Erythroblast (primary cell): ENCODE data around the gene RANBP17.
"Not testable (repeated sequence)": the region's sequence is repeated elsewhere in the genome, so short reads cannot be mapped to it uniquely, and the experiment has no call there.

Experiments used
- DNase-seq, 2 experiments: peaks; one replicate each; lab custom pipeline; 2025; lab: John Stamatoyannopoulos, UW
- GATA1 ChIP-seq: IDR thresholded peaks from 2 replicates; pipeline ENCODE4 v1.6.1; 2011; ENCODE audit warnings: low read depth, mild to moderate bottlenecking, control low read depth, low read length, moderate library complexity
- POLR2A ChIP-seq: IDR thresholded peaks from 2 replicates; pipeline ENCODE4 v1.6.1; 2011; ENCODE audit warnings: mild to moderate bottlenecking, low read length

RANBP17 gene

GRCh38 chr5:170892196-170892595, 30.4 kb downstream of the RANBP17 start:
- TF ChIP-seq GATA1 (no peak), POLR2A (no peak)

DNA sequence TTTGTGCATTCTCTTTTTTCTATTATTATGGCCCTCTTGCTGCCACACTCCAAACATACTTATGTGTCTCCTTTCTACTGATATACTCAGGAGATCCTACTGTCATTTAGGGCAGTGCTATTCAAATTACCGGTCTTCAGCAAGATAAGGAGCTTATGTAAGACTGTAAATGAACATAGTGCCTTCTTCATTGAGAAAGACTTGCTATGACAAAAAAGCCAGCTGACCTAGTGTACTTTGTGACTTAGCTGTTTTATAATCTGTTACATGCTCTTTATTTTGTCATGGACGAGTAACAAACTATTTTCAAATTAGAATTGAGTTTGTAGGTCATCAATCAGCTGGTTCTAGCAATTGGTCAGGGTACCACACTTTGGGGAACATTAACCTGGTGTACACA, 32.8 kb downstream of the RANBP17 start:
- DNase-seq, result no peak
- TF ChIP-seq POLR2A (no peak), GATA1 (no peak)

More at GRCh38 chr5:170892196-170892595, 30.4 kb downstream of the RANBP17 start:
- no peak for DNase-seq

GRCh38 chr5:170896779-170897178, 35.0 kb downstream of the RANBP17 start:
- no peak for TF ChIP-seq POLR2A
- TF ChIP-seq GATA1, result no peak
- DNase-seq, result peak; percentile 6 to 13

GRCh38 chr5:170903075-170903474, 41.3 kb downstream of the RANBP17 start:
- no peak for DNase-seq
- TF ChIP-seq POLR2A (no peak), GATA1 (no peak)

DNA sequence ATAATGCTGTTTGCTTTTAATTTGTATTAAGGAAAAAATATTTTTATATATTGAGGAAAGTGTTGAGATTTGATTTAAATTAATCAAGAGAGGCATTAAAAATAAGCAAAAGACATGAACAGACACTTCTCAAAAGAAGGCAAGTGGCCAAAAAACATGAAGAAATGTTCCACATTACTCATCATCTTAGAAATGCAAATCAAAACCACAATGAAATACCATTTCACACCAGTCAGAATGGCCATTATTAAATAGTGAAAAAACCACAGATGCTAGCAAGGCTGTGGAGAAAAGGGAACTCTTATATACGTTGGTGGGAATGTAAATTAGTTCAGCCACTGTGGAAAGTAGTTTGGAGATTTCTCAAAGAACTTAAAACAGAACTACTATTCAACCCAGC, 45.9 kb downstream of the RANBP17 start:
- TF ChIP-seq GATA1, result no peak
- TF ChIP-seq POLR2A, result no peak
- no peak for DNase-seq

DNA sequence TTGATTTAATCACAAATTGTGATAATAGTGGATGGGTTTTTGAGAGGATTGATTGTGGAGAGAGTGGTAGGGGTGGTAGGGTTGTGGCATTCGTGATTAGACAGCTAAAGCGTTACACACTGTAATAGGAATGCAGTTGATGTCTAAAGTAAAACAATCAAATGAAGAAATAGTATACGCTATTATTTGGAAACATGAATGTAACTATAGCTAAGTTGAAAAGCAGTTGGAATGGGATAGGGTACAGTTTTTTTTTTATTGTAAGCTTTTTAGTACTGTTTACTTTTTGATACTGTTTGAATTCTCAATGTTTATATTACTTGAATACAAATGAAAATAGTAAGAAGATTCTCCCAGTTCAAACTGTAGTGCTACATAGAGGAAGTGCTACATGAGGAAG, 51.8 kb downstream of the RANBP17 start:
- DNase-seq, result no peak
- TF ChIP-seq GATA1 (no peak), POLR2A (no peak)

- DNase-seq, result no peak
- no peak for TF ChIP-seq GATA1
- TF ChIP-seq POLR2A, result no peak
Observed at GRCh38 chr5:170917113-170917512, 55.3 kb downstream of the RANBP17 start.

DNA sequence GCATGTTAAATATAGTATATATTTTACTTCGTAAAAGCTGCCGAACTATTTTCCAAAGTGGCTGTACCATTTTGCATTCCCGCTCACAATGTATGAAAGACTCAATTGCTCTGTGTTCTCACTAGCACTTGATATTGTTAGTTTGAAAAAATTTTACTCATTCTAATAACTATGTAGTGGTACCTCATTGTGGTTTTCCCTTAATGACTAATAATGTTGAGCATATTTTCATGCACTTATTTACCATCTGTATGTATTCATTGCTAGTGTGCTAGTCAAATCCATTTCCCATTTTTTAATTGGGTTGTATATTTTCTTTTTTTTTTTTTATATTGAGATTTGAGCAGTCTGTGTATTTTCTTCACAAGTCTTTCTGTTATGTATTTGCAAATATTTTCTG, 58.4 kb downstream of the RANBP17 start:
- DNase-seq, result no peak
- TF ChIP-seq POLR2A, result no peak
- no peak for TF ChIP-seq GATA1

DNA sequence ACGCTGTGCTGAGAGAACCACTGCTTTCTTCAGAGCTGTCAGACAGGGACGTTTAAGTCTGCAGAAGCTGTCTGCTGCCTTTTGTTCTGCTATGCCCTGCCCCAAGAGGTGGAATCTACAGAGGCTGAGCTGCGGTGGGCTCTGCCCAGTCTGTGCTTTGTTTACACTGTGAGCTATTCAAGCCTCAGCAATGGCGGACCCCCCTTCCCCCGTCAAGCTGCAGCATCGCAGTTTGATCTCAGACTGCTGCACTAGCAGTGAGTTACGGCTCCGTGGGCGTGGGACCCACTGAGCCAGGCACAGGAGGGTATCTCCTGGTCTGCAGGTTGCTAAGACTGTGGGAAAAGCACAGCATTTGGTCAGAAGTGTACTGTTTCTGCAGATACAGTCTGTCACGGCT, 60.5 kb downstream of the RANBP17 start:
- DNase-seq, result not testable (repeated sequence)

GRCh38 chr5:170923910-170924620, 62.2 kb downstream of the RANBP17 start:
- TF ChIP-seq POLR2A (no peak), GATA1 (no peak)
- no peak for DNase-seq

DNA sequence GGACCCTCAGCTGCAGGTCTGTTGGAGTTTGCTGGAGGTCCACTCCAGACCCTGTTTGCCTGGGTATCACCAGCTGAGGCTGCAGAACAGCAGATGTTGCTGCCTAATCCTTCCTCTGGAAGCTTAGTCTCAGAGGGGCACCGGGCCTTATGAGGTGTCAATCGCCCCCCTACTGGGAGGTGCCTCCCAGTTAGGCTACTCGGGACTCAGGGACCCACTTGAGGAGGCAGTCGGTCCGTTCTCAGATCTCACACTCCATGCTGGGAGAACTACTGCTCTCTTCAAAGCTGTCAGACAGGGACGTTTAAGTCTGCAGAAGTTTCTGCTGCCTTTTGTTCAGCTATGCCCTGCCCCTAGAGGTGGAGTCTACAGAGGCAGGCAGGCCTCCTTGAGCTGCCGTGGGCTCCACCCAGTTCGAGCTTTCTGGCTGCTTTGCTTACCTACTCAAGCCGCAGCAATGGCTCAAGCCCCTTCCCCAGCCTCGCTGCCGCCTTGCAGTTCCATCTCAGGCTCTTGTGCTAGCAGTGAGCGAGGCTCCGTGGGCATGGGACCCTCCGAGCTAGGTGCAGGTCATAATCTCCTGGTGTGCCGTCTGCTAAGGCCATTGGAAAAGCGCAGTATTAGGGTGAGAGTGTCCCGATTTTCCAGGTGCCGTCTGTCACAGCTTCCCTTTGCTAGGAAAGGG, 73.9 kb downstream of the RANBP17 start:
- not testable (repeated sequence) for DNase-seq

DNA sequence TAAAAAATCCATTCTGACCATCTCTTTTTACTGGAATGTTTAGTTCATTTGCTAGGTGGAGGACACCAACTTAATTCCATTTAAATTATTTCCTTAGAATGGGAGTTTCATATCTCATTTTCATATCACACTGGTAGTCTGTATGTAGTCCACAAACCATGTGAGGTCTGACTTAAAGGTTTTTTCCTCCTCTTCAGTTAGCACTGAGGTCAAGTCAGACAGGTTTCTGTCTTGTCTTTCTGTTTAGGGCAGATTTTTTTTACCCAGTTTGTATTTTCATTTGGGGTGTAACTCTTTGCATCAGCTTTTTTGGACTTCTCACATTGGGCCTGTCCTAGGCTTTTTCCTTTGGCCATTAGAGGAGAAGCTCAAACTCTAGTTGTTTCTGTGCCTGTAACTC, 75.3 kb downstream of the RANBP17 start:
- no peak for DNase-seq
- TF ChIP-seq GATA1 (no peak), POLR2A (no peak)

GRCh38 chr5:170937914-170938313, 76.1 kb downstream of the RANBP17 start:
- no peak for DNase-seq
- TF ChIP-seq GATA1 (no peak), POLR2A (no peak)

DNA sequence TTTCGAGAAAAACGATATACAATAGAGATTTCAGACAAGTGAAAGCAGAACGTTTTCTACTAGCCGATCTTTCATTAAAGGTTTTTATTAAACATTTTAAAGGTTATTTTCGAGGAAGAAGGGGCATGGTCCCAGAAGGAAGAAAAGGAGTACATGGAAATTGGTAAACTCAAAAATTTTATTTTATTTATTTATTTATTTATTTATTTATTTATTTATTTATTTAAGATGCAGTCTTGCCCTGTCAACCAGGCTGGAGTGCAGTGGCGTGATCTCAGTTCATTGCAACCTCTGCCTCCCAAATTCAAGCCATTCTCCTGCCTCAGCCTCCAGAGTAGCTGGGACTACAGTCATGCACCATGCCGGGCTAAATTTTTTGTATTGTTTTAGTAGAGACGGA, 77.4 kb downstream of the RANBP17 start:
- TF ChIP-seq POLR2A (no peak), GATA1 (no peak)
- no peak for DNase-seq

DNA sequence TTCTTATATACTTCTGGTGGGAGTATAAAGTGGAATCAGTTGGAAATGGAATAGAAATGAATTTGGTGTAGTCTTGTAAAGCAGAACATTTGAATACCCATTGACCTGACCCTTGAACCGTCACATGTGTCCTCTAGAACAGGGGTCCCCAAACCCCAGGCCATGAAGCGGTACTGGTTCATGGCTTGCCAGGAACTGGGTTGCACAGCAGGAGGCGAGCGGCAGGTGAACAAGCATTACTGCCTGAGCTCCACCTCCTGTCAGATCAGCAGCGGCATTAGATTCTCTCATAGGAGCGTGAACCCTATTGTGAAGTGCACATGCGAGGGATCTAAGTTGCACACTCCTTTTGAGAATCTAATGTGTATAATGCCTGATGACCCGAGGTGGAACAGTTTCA, 80.0 kb downstream of the RANBP17 start:
- DNase-seq, result no peak
- no peak for TF ChIP-seq POLR2A
- no peak for TF ChIP-seq GATA1

DNA sequence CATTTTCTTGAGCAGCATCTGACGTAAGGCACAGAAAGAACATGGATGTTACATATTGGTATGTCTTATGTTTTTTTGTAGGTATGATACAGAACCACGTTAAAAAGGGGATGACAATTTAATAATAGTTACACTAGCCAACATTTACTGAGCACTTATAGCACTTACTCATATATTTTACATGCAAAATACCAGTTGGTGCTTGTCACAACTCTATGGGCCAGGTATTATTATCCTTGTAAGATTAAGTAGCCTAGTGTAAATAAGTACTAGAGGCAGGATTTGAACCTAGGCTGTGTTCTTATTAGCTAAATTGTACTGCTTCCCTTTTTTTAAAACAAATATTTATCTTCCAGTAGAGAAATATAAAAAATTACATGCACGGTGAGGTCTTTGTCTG, 83.5 kb downstream of the RANBP17 start:
- TF ChIP-seq POLR2A (no peak), GATA1 (no peak)
- no peak for DNase-seq
